ENCODE results near the gene CD48. TPM values are rescaled to one million over a fixed set of nuclear protein-coding genes. Genes with fewer than 3 reads are reported as not detected.

The CD48 gene
- total RNA-seq, 1 experiment from 2014 or later = 0.20 TPM

GRCh38 chr1:160669276-160669675 lies 42.3 kb downstream of the CD48 start:
- no TSS peak for BruUV-seq (replicated peaks)
- ATAC-seq (no peak), DNase-seq (ENCODE audit: low read depth, low spot score) (no peak)
- H3K9ac ChIP-seq (ENCODE audit: low read length) = no peak overlapping the region
- H2AFZ ChIP-seq (ENCODE audit: low read depth, low read length, poor library complexity, severe bottlenecking) = no peak overlapping the region
- intact Hi-C loops (cut with micrococcal nuclease) = no loop called here
- CTCF ChIA-PET = no interaction called here
- H3K36me3 ChIP-seq (ENCODE audit: control insufficient read depth in 1 of 2, insufficient read depth in 2 of 2, low read length in 2 of 2) = no peaks in the 10 kb centered on the region
- no peaks in the 10 kb centered on the region for H3K27me3 ChIP-seq (ENCODE audit: insufficient read depth, low read length)
- H3K4me1 ChIP-seq (ENCODE audit: control insufficient read depth in 1 of 2, insufficient read depth in 2 of 2, low read length in 2 of 2) = no peaks in the 10 kb centered on the region
- no peaks in the 10 kb centered on the region for H3K79me2 ChIP-seq (ENCODE audit: insufficient read depth, low read length)
- H4K20me1 ChIP-seq (ENCODE audit: insufficient read depth) = no peaks in the 10 kb centered on the region
- no peaks in the 10 kb centered on the region for H3K9me2 ChIP-seq (ENCODE audit: insufficient read depth)
- no peaks in the 10 kb centered on the region; a peak in 1 of 4 replicates for H3K9me3 ChIP-seq (ENCODE audit: control insufficient read depth in 1 of 2, insufficient read depth in 1 of 2, low read depth in 1 of 2, low read length in 2 of 2)
- H3K4me2 ChIP-seq (ENCODE audit: low read length) = no peak overlapping the region
- RAD21 ChIA-PET (ENCODE audit: low non-redundant PET in 1 of 2, low total read pairs in 2 of 2, uncharacterized antibody in 2 of 2, unreplicated experiment in 2 of 2) = no interaction called here
- H3K4me3 ChIP-seq (replicated peaks in 1 of 2; ENCODE audit: low read depth in 1 of 2, low read length in 2 of 2) = no peak overlapping the region
- no peak overlapping the region for H3K27ac ChIP-seq (ENCODE audit: low read depth, low read length)
- POLR2A ChIA-PET = no interaction called here
- no peak for TF ChIP-seq ATF3 (IDR thresholded peaks at IDR 0.05)
- no peak for TF ChIP-seq SP1 (IDR thresholded peaks at IDR 0.05; ENCODE audit: low read depth)
- no peak for TF ChIP-seq REST (IDR thresholded peaks at IDR 0.05; ENCODE audit: low read depth)
- no peak for TF ChIP-seq ZFX (IDR thresholded peaks at IDR 0.05)
- TF ChIP-seq MAX (IDR thresholded peaks at IDR 0.05) = no peak
- TF ChIP-seq CEBPB (IDR thresholded peaks at IDR 0.05; ENCODE audit: low read depth) = no peak
- TF ChIP-seq EZH2phosphoT487 (IDR thresholded peaks at IDR 0.05; ENCODE audit: borderline replicate concordance) = no peak
- TF ChIP-seq POLR2A (IDR thresholded peaks at IDR 0.05; ENCODE audit: borderline replicate concordance, extremely low read depth, insufficient read depth, insufficient read length) = no peak
- no peak for TF ChIP-seq YY1 (IDR thresholded peaks at IDR 0.05; ENCODE audit: extremely low read depth, insufficient replicate concordance, low read depth, low read length)
- no peak for TF ChIP-seq CBX3 (IDR thresholded peaks at IDR 0.05; ENCODE audit: low read depth)
- no peak for TF ChIP-seq ZBTB33 (IDR thresholded peaks at IDR 0.05; ENCODE audit: extremely low read depth, insufficient replicate concordance, low read length)
- TF ChIP-seq SRF (IDR thresholded peaks at IDR 0.05; ENCODE audit: low read depth) = no peak
- TF ChIP-seq TCF7L2 (IDR thresholded peaks at IDR 0.05; ENCODE audit: borderline replicate concordance, extremely low read depth, insufficient read depth, insufficient read length) = no peak
- TF ChIP-seq EGR1 (IDR thresholded peaks at IDR 0.05; ENCODE audit: low read depth) = no peak
- TF ChIP-seq EZH2 (IDR thresholded peaks at IDR 0.05) = no peak
- no peak for TF ChIP-seq FOSL1 (IDR thresholded peaks at IDR 0.05; ENCODE audit: low read depth)
- no peak for TF ChIP-seq RAD21 (IDR thresholded peaks at IDR 0.05; ENCODE audit: low read depth)
- TF ChIP-seq CTCF (IDR thresholded peaks at IDR 0.05 in 2 of 3, conservative IDR thresholded peaks at IDR 0.05 in 1 of 3; ENCODE audit: borderline replicate concordance in 1 of 3, insufficient read depth in 1 of 3, low read depth in 2 of 3, low read length in 2 of 3) = no peak
- no peak for TF ChIP-seq JUND (IDR thresholded peaks at IDR 0.05)
